ENCODE results near the gene TAOK3. TPM values are rescaled to one million over a fixed set of nuclear protein-coding genes. Genes with fewer than 3 reads are reported as not detected.

The TAOK3 gene
- total and polyA plus RNA-seq, 9 of the 15 experiments (the other 6 are each of a cell fraction or from before 2014, with no cell fraction given): 24.3 to 83.5 (median 47.1) TPM

GRCh38 chr12:118188690-118189371, 183.9 kb downstream of the TAOK3 start:
- Histone ChIP-seq H3K9me1 (ENCODE audit: control insufficient read depth, insufficient read depth, low read length) (no peaks in the 10 kb centered on the region), H3K27me3 (ENCODE audit: control insufficient read depth in 2 of 2, insufficient read depth in 2 of 2, low read length in 2 of 2) (no peaks in the 10 kb centered on the region), H3K9me3 (replicated peaks; ENCODE audit: control insufficient read depth, insufficient read depth, low read depth, low read length) (no peaks in the 10 kb centered on the region), H4K20me1 (replicated peaks; ENCODE audit: control insufficient read depth, insufficient read depth, low read length) (no peaks in the 10 kb centered on the region), H3K9ac (ENCODE audit: insufficient read depth in 1 of 2, low read depth in 2 of 2, low read length in 2 of 2) (0 out of 4 replicates have a peak overlapping the region, but pooled peaks of 1 of the 2 experiments have one; percentile 46), H2AFZ (ENCODE audit: low read depth, low read length) (no peak overlapping the region), H3K4me1 (replicated peaks in 1 of 2; ENCODE audit: control insufficient read depth in 2 of 2, insufficient read depth in 2 of 2, low read length in 2 of 2) (peaks cover 0 to 10% of the 10 kb centered on the region in 2 experiments; a peak in 3 of 5 replicates), H3K36me3 (ENCODE audit: control insufficient read depth, insufficient read depth, low read length) (peaks cover 34% of the 10 kb centered on the region; the same call in 1 of the 3 replicates), H3K27ac (ENCODE audit: extremely low read depth, low read depth, low read length) (no peak overlapping the region; the same call in 2 of the 3 replicates), H3K4me3 (no peak overlapping the region), H3K79me2 (ENCODE audit: control insufficient read depth, insufficient read depth, low read length) (no peaks in the 10 kb centered on the region), H3K4me2 (ENCODE audit: insufficient read depth, low read length) (no peak overlapping the region)
- no TSS peak for BruUV-seq (replicated peaks)
- DNase-seq (ENCODE audit: extremely low read depth in 1 of 4, low spot score in 3 of 4) (no peak), ATAC-seq (peak; percentile 39; the same call in 2 of the 3 replicates), FAIRE-seq (no peak)
- 81% methylated on average over 10 of the region's 10 CpGs for WGBS (ENCODE audit: insufficient coverage, low coverage, missing lambda C conversion rate)
- ChIA-PET CTCF (ENCODE audit: low intra/inter-chr PET ratio) (no interaction called here), POLR2A (no interaction called here)
- in situ Hi-C loops (cut with MboI): loop anchor here (25.0 kb wide), 1 partner anchor 173 kb away; the partner anchor contains the start of gene TAOK3
- intact Hi-C loops (cut with micrococcal nuclease): loop anchor here (10.0 kb wide), 1 partner anchor 314 kb away; no protein-coding TSS in a partner anchor
- TF ChIP-seq EGR1 (conservative IDR thresholded peaks at IDR 0.05): no peak
- TF ChIP-seq FOXO4 (CRISPR knock-in tag; IDR thresholded peaks at IDR 0.05): no peak
- TF ChIP-seq ZNF609 (CRISPR knock-in tag; IDR thresholded peaks at IDR 0.05; ENCODE audit: borderline replicate concordance): no peak
- TF ChIP-seq TCF7L2 (IDR thresholded peaks at IDR 0.05; ENCODE audit: low read depth, low read length): no peak
- no peak for TF ChIP-seq E2F8 (IDR thresholded peaks at IDR 0.05; ENCODE audit: low read depth, partially characterized antibody)
- TF ChIP-seq THRB (CRISPR knock-in tag; conservative IDR thresholded peaks at IDR 0.05): no peak
- no peak for TF ChIP-seq BDP1 (IDR thresholded peaks at IDR 0.05; ENCODE audit: insufficient read depth, insufficient read length)

Data from K562 (cell line).